Esophagus squamous epithelium (tissue), 5 donors: ENCODE measurements around the gene RITA1. TPM values are rescaled to one million over a fixed set of nuclear protein-coding genes. Genes with fewer than 3 reads are reported as not detected.
A peak's percentile ranks its signal among the peaks of the same experiment; 100 is the strongest.

Experiments
- DNase-seq: peaks from one replicate; lab custom pipeline; 2025; lab: John Stamatoyannopoulos, UW
- H3K27ac ChIP-seq, 4 donors: fragments of 200-600 bp; sonication (generic); one replicate each; pipeline ENCODE4 v1.5.1; 2016 to 2019; ENCODE audit warnings: mild to moderate bottlenecking in 1 of 4
- H3K27me3 ChIP-seq, 4 donors: fragments of 200-600 bp; sonication (generic); 1 replicate in 3 of 4; 2 replicates in 1 of 4; pipeline versions ENCODE4 v1.5.1 to v1.6.0; 2017 to 2021; ENCODE audit warnings: antibody characterized with exemption in 1 of 4
- H3K36me3 ChIP-seq, 3 donors: fragments of 200-600 bp; sonication (generic); one replicate each; pipeline ENCODE4 v1.5.1; 2016 to 2019
- H3K4me1 ChIP-seq, 3 donors: fragments of 200-600 bp; sonication (generic); one replicate each; pipeline ENCODE4 v1.5.1; 2017 to 2019
- H3K4me3 ChIP-seq, 4 donors: fragments of 200-600 bp; sonication (generic); 1 replicate in 3 of 4; 2 replicates in 1 of 4; pipeline ENCODE4 v1.5.1; 2016 to 2019; ENCODE audit warnings: mild to moderate bottlenecking in 2 of 4, moderate library complexity in 1 of 4
- H3K9me3 ChIP-seq, 3 donors: fragments of 200-600 bp; sonication (generic); one replicate each; pipeline ENCODE4 v1.5.1; 2016 to 2019
- POLR2A ChIP-seq, 4 donors: fragments of 450-650 bp; IDR thresholded peaks; one replicate each; pipeline ENCODE4 v1.6.1; 2017; ENCODE audit warnings: antibody characterized with exemption in 4 of 4, mild to moderate bottlenecking in 4 of 4, moderate library complexity in 3 of 4
- WGBS, 2 donors: methylation state at CpG; one replicate each; pipeline ENCODE4 v1.1.5; 2018; 5-methylcytosine and 5-hydroxymethylcytosine counted together
- intact Hi-C: fragments of 100-400 bp; cut with DNase I; formaldehyde crosslinking; loops from one replicate; pipeline ENCODE4 v1.15.0; 2022
- total RNA-seq, 4 donors: library from RNA; depleted of rRNA; stranded (reverse); fragments of >200 nt; gene quantifications; one replicate each; pipeline ENCODE4 v1.1.0, GENCODE V29; 2016
- TF ChIP-seq, protein P1 (sequence below), 6 experiments: fragments of 450-650 bp in 4 of 6; fragments of 200-600 bp in 2 of 6; sonication (generic) in 2 of 6; IDR thresholded peaks; one replicate each; pipeline ENCODE4 v1.5.1; 2016 to 2019; ENCODE audit warnings: antibody characterized with exemption in 6 of 6, mild to moderate bottlenecking in 4 of 6, moderate library complexity in 4 of 6
- donor health status: DM: yes; HTN: yes; CAD: no.

The RITA1 gene
- total RNA-seq, 4 donors from 2014 or later, result 17.0 to 30.0 (median 20.3) TPM

DNA sequence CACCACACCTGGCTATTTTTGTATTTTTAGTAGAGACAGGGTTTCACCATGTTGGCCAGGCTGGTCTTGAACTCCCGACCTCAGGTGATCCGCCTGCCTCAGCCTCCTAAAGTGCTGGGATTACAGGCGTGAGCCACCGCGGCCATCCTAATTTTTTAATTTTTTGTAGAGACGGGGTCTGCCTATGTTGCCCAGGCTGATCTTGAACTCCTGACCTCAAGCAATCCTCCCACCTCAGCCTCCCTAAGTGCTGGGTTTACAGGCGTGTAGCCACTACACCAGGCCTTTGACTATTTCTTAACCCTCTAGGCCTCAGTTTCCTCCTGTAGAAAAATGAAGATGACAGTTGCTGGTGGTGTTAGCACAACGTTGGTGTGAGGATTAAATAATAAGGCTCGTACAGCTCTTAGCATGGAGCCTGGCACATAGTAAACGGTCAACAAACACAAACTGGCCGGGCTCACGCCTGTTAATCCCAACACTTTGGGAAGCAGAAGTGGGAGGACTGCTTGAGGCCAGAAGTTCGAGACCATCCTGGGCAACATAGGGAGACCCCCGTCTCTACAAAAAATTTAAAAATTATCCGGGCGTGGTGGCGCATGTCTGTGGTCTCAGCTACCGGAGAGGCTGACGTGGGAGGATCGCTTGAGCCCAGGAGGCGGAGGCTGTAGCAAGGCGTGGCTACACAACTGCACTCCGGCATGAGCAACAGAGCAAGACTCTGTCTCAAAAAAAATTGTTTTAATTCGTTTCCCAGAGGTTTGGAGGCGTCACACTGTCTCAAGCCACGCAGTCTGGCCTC is 1.2 kb upstream of the RITA1 start:
- Histone ChIP-seq H3K36me3 (peaks cover 15 to 49% (median 17%) of the 10 kb centered on the region in 3 donors), H3K27ac (peak overlapping the region; percentile 92 to 96 (median 96)), H3K9me3 (no peaks in the 10 kb centered on the region), H3K4me3 (peak overlapping the region; percentile 77 to 98 (median 88)), H3K27me3 (no peaks in the 10 kb centered on the region), H3K4me1 (peaks cover 17 to 53% (median 33%) of the 10 kb centered on the region in 3 donors)
- no peak for TF ChIP-seq POLR2A (IDR thresholded peaks at IDR 0.05)
- TF ChIP-seq, protein P1, sequence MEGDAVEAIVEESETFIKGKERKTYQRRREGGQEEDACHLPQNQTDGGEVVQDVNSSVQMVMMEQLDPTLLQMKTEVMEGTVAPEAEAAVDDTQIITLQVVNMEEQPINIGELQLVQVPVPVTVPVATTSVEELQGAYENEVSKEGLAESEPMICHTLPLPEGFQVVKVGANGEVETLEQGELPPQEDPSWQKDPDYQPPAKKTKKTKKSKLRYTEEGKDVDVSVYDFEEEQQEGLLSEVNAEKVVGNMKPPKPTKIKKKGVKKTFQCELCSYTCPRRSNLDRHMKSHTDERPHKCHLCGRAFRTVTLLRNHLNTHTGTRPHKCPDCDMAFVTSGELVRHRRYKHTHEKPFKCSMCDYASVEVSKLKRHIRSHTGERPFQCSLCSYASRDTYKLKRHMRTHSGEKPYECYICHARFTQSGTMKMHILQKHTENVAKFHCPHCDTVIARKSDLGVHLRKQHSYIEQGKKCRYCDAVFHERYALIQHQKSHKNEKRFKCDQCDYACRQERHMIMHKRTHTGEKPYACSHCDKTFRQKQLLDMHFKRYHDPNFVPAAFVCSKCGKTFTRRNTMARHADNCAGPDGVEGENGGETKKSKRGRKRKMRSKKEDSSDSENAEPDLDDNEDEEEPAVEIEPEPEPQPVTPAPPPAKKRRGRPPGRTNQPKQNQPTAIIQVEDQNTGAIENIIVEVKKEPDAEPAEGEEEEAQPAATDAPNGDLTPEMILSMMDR (IDR thresholded peaks at IDR 0.05), result no peak
- WGBS, 2 donors, result 26 to 45% methylated on average over 14 to 22 of the region's 26 CpGs
- DNase-seq, result no peak
- intact Hi-C loops, result no loop called here

DNA sequence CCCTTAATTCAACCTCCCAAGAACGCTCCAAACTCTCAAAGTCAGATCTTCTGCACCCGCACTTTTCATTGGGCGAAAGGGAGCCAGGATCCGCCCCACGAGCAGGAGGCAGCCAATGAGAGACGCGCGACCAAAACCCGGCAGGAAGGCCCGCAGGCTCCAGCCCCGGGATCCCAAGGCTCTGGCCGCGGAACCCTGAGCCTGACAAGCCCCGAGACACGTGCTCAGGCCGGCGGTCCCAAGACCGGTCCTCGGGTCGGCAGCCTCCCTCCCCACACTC is 681 bp upstream of the RITA1 start:
- TF ChIP-seq POLR2A (IDR thresholded peaks at IDR 0.05), result no peak
- TF ChIP-seq, protein P1 (IDR thresholded peaks at IDR 0.05), result no peak
- H3K9me3 ChIP-seq, result no peaks in the 10 kb centered on the region
- peak overlapping the region; percentile 92 to 96 (median 96) for H3K27ac ChIP-seq
- intact Hi-C loops, result no loop called here
- peak; percentile 49 for DNase-seq
- peak overlapping the region; percentile 77 to 98 (median 88) for H3K4me3 ChIP-seq
- 0% methylated on average over 10 of the region's 20 CpGs; no CpG with 5 or more reads in 1 of the 2 donors for WGBS, 2 donors
- H3K4me1 ChIP-seq, result peaks cover 17 to 54% (median 33%) of the 10 kb centered on the region in 3 donors
- peaks cover 9 to 47% (median 12%) of the 10 kb centered on the region in 3 donors for H3K36me3 ChIP-seq
- no peaks in the 10 kb centered on the region for H3K27me3 ChIP-seq

DNA sequence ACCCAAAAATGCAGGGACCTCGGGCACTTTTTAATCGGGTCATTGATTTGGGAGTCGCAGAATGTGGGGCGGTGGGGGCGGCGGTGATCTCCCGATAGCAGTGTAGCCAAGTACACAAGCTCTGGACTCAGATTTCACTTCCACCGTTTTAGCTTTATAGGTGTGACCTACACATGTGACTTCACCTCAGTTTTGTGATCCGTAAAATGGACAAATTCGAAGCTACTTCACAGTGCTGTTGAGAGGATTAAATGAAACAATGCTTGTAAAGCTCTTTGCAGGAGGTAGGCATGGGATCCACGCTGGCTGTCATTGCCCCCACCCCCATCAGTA is 478 bp downstream of the RITA1 start:
- WGBS, 2 donors, result 4% methylated on average over 11 of the region's 11 CpGs
- Histone ChIP-seq H3K4me3 (peak overlapping the region; percentile 77 to 98 (median 88)), H3K27ac (peak overlapping the region; percentile 92 to 96 (median 96))

DNA sequence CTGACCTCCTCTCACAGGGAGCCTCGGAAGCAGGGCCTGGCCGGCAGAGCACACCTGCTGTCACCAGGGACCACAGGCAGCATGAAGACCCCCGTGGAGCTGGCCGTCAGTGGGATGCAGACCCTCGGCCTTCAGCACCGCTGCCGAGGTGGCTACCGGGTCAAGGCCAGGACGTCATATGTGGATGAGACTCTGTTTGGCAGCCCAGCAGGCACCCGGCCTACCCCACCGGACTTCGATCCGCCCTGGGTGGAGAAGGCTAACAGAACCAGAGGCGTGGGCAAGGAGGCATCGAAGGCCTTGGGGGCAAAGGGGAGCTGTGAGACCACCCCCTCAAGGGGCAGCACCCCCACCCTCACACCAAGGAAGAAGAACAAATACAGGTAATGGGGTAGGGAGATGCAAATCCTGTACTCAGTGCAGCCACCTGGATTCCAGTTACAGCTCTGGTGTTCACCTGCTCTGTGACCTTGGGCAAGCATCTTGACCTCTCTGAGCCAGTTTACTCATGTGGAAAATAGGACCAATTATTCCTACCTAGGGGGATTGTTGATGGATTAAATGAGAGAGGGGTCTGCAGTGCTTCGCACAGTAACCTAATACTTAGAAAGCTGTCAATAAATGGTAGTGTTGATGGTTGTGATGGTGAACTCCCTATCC is 1.3 kb downstream of the RITA1 start:
- Histone ChIP-seq H3K4me1 (peaks cover 17 to 54% (median 33%) of the 10 kb centered on the region in 3 donors), H3K27me3 (no peaks in the 10 kb centered on the region), H3K27ac (peak overlapping the region; percentile 17 to 96 (median 96)), H3K4me3 (peak overlapping the region in 3 of 4 donors; percentile 77 to 98 (median 96)), H3K36me3 (peaks cover 7 to 49% (median 8%) of the 10 kb centered on the region in 3 donors), H3K9me3 (no peaks in the 10 kb centered on the region)
- intact Hi-C loops, result no loop called here
- WGBS, 2 donors, result 95 to 100% methylated on average over 1 to 4 of the region's 16 CpGs
- DNase-seq, result no peak
- no peak for TF ChIP-seq POLR2A (IDR thresholded peaks at IDR 0.05)
- TF ChIP-seq, protein P1 (IDR thresholded peaks at IDR 0.05), result no peak

More for the DNA sequence above, 478 bp downstream of the RITA1 start:
- Histone ChIP-seq H3K27me3 (no peaks in the 10 kb centered on the region), H3K4me1 (peaks cover 17 to 54% (median 33%) of the 10 kb centered on the region in 3 donors), H3K36me3 (peaks cover 0 to 47% (median 0%) of the 10 kb centered on the region in 3 donors), H3K9me3 (no peaks in the 10 kb centered on the region)
- intact Hi-C loops, result no loop called here
- TF ChIP-seq POLR2A (IDR thresholded peaks at IDR 0.05), result no peak
- TF ChIP-seq, protein P1 (IDR thresholded peaks at IDR 0.05), result no peak
- no peak for DNase-seq

DNA sequence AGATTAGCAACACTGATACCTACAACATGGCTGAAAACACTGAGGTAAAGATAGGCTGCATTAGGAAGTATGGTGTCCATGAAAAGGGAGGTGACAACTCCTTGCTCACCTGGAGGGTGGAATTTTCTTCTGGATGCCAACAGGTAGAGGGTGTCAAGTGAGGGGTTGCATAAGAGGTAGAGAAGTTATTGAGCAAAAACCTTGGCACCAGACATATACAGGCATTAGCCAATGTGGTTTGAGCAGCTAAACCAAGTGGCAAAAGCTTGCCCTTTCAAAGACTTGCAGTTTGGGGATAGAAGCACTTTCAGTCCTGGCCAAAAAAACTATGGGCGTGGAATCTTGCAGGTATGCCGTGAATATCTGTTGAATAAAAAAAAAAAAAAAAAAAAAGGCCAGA is 3.8 kb downstream of the RITA1 start:
- H3K27ac ChIP-seq, result no peak overlapping the region
- TF ChIP-seq POLR2A (IDR thresholded peaks at IDR 0.05), result no peak
- TF ChIP-seq, protein P1 (IDR thresholded peaks at IDR 0.05), result no peak
- WGBS, 2 donors, result 43 to 61% methylated on average over 2 of the region's 2 CpGs

More for the DNA sequence above, 3.8 kb downstream of the RITA1 start:
- H3K4me3 ChIP-seq, result no peak overlapping the region
- no peak for DNase-seq
- intact Hi-C loops, result no loop called here
- H3K27me3 ChIP-seq, result no peaks in the 10 kb centered on the region
- H3K36me3 ChIP-seq, result peaks cover 11 to 47% (median 13%) of the 10 kb centered on the region in 3 donors
- H3K9me3 ChIP-seq, result no peaks in the 10 kb centered on the region
- peaks cover 11 to 47% (median 31%) of the 10 kb centered on the region in 3 donors for H3K4me1 ChIP-seq
